ENCODE measurements around the gene CCDC174.

GRCh38 chr3:14633819-14634424 lies 17.6 kb upstream of the CCDC174 start:
- TF ChIP-seq POLR2AphosphoS5 (IDR thresholded peaks at IDR 0.05) (no peak), EP300 (IDR thresholded peaks at IDR 0.05) (no peak)
